Activated T-cell treated with anti-CD3 and anti-CD28 coated beads for 24 hours (primary cell): ENCODE measurements around the gene AP3S1.
"Not testable (repeated sequence)": the region's sequence is repeated elsewhere in the genome, so short reads cannot be mapped to it uniquely, and the experiment has no call there.

Experiments used
- DNase-seq: peaks from one replicate; pipeline ENCODE4 v3.0.0-alpha.2; 2020; ENCODE audit warnings: low read depth

AP3S1 gene

GRCh38 chr5:115872447-115872846 lies 30.7 kb downstream of the AP3S1 start:
- no peak for DNase-seq

DNA sequence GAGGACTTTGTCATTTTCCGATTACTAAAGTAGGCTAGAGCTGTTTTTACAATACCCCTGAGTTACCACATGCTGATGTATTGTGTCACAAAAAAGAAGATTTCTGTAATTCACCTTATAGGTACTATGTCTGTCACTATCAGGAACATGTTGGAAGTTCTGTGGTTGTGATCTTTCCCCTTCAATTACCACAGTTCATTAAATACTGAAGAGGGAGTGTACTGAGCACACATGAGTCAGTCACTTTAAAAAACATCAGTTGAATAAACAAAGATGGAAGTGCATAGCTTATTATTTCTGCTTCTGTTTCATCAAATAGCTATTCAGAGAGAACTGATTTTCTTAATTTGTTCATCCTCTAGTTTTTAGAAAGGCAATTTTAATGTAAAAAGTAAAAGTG lies 31.7 kb downstream of the AP3S1 start:
- no peak for DNase-seq

DNA sequence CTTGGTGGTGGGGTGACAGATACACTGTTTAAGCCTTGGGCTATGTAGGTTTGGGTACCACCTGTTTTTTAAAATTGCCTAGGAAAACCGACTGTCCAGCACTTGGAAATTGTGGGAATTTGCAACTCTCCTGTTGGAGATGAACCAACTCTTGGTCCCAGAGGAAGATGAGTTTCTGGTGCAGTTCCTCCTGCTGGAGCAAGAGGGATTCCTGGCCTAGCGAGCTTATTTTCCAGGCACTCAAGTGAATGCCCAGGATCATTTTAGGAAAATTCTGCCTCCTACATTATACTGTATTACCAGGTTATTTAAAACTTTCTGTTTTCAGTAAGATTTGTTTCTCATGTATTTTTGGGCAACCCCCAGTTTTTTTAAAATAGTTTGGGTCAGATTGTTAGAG lies 33.7 kb downstream of the AP3S1 start:
- DNase-seq = no peak

DNA sequence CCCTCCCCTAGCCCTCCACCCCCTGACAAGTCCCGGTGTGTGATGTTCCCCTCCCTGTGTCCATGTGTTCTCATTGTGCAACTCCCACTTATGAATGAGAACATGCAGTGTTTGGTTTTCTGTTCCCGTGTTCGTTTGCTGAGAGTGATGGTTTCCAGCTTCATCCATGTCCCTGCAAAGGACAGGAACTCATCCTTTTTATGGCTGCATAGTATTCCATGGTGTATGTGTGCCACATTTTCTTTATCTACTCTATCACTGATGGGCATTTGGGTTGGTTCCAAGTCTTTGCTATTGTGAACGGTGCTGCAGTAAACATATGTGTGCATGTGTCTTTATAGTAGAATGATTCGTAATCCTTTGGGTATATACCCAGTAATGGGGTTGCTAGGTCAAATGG lies 35.6 kb downstream of the AP3S1 start:
- DNase-seq = not testable (repeated sequence)

DNA sequence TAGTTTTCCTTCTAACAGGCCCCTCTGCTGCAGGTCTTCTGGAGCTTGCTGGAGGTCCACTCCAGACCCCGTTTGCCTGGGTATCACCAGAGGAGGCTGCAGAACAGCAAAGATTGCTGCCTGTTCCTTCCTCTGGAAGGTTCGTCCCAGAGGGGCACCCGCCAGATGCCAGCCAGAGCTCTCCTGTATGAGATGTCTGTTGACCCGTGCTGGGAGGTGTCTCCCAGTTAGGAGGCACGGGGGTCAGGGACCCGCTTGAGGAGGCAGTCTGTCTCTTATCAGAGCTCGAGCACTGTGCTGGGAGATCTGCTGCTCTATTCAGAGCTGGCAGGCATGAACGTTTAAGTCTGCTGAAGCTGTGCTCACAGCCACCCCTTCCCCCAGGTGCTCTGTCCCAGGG lies 40.7 kb downstream of the AP3S1 start:
- DNase-seq = not testable (repeated sequence)

- no peak for DNase-seq
Observed at GRCh38 chr5:115884704-115885103, 43.0 kb downstream of the AP3S1 start.

GRCh38 chr5:115885208-115885607 lies 43.5 kb downstream of the AP3S1 start:
- not testable (repeated sequence) for DNase-seq

DNA sequence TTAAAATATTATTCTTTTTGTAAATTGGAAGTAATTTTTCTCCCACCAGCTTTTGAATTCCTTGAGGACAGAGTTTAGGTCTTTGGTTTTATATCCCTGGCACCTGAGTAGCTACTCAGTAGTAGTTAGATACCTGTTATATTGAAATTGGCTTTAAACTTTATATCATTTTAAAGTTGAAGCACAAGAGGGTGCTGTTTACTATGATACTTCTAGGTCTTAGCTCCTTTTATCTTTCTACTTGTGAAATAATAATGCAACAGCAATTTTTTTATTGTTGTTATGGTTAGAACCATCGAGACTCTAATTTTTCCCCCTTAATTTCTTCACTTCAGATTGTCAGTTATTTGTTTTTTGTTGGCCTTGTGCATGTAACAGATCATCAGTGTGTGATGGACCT lies 46.3 kb downstream of the AP3S1 start:
- DNase-seq = no peak

GRCh38 chr5:115892021-115892420 lies 50.3 kb downstream of the AP3S1 start:
- DNase-seq = no peak

DNA sequence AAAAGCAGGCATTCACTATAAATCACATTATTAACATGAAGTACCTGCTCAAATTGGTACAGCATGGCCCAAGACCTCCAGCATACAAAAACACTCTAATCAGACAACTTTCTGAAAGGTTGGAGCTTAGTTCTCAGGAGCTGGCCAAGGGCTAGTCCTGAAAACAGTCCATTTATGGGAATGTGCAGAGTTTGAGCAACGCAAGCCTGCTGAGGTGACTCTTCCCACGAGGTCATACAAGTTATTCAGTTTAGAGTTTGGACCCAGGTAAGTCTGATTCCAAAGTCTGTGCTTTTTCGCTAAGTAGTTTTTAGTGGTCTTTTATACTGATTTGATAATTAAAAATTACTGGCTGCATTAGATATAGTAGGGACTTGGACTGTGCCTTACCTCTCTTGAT lies 52.6 kb downstream of the AP3S1 start:
- DNase-seq = no peak

- DNase-seq = no peak
Observed at GRCh38 chr5:115895821-115896220, 54.1 kb downstream of the AP3S1 start.

DNA sequence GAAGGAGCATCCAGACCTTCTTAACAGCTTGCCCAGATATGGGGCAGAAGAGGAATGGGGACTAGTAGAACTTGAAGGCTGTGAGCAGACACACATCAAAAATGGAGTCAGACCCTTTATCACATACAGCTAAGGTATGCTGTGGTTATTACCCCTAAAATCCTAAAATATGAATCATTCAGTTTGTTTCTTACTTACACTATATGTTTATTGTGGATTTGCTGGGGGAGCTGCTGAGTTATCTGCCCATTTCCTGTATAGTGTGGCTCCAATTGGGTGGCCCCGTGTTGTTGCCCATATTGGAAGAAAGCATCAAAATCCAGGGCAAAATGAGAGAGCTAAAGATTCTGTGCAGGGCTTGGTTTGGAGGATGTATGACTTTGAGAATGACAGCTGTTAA lies 56.9 kb downstream of the AP3S1 start:
- DNase-seq = no peak

GRCh38 chr5:115907177-115907576 lies 65.4 kb downstream of the AP3S1 start:
- no peak for DNase-seq

- DNase-seq = not testable (repeated sequence)
Observed at GRCh38 chr5:115913623-115914400, 72.1 kb downstream of the AP3S1 start.

DNA sequence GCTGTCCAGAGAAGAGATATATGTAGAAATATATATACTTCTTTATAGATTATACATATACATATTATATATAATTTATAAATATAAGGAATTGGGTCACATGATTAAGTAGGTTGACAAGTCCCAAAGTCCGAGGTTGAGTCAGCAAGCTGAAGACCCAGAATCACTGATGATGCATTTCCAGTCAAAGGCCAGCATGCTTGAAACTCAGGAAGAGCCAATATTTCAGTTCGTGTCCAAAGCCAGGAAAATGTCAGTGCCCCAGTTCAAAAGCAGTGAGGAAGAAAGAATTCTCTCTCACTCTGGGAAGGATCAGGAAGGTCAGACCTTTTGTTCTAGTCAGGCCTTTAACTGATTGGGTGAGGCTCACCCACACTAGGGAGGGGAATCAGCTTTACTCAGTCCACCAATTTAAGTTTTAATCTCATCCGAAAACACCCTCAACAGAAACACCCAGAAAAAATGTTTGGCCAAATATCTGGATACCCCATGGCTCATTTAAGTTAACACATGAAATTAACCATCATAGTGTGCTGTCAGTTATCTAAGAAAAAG lies 78.5 kb downstream of the AP3S1 start:
- no peak for DNase-seq

DNA sequence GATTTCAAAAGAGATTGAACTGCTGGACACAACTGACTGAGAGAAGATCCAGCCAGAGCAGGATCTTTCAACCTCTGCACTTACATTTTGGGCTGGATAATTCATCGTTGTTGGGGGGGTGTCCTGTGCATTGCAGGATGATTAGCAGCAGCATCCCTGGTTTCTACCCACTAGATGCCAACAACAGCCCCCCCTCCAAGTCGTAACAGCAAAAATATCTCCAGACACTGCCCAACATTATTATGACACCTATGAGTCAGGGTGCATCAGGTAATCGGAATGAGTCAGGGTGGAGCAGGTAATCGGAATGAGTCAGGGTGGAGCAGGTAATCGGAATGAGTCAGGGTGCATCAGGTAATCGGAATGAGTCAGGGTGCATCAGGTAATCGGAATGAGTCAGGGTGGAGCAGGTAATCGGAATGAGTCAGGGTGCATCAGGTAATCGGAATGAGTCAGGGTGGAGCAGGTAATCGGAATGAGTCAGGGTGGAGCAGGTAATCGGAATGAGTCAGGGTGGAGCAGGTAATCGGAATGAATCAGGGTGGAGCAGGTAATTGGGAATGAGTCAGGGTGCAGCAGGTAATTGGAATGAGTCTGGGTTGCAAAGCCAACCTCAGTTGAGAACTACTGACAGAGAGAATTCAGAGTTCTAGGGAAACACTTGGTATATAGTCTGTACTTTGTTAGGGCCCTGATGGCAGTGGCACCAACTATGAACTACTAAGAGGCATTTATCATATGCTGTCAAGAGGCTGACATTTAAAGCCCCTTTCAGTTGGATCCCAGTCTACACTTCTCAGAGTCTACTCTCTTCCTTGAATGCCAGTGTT lies 87.1 kb downstream of the AP3S1 start:
- DNase-seq = not testable (repeated sequence)

DNA sequence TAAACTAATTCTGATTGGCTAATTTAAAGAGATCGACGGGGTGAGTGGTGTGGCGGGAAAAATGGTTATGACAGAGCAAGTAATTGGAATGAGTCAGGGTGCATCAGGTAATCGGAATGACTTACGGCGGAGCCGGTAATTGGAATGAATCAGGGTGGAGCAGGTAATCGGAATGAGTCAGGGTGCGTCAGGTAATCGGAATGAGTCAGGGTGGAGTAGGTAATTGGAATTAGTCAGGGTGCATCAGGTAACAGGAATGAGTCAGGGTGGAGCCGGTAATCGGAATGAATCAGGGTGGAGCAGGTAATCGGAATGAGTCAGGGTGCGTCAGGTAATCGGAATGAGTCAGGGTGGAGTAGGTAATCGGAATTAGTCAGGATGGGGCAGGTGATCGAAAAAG lies 88.4 kb downstream of the AP3S1 start:
- not testable (repeated sequence) for DNase-seq

DNA sequence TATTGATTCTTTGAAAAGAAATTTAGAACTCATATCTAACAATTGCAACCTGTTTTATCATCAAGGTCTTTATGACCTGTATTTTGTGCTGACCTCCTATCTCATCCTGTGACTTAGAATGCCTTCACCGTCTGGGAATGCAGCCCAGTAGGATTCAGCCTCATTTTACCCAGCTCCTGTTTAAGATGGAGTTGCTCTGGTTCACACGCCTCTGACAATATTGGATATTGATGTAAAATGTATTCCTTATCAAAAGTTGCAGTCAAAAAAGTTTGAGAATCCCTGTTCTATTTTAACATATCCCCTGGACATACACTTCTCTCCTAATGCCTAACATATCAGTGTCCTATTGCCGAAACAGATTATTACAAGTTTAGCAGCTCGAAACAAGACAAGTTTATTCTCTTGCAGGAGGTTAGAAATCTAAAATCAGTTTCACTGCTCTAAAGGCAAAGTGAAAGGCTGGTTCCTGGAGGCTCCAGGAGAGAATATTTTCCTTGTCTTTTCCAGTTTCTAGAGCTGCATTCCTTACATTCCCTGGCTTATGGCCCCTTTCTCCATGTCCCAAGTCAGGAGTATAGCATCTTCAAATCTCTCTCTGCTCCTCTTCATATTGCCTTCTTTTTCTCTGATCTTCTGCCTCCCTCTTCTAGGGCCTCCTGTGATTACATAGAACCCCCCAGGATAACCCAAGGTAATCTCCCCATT lies 89.0 kb downstream of the AP3S1 start:
- DNase-seq = no peak

DNA sequence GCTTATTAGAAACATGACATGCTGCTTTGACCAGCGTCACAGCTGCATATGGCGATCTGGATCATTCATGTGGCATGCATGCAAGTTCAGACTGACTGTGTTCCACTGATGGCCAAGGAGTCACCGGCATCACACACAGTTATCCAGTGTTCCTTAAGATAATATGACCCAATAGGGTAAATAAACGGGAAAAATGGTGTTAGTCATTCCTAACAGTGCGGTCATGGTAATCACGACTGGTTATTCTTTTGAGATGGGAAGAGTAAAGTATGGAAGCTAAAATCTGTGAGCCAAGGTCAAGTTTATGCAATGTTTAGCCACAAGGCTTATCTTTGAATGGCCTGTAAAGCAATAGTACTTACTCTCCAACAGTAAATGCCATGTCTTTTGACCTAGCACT lies 91.3 kb downstream of the AP3S1 start:
- DNase-seq = no peak

DNA sequence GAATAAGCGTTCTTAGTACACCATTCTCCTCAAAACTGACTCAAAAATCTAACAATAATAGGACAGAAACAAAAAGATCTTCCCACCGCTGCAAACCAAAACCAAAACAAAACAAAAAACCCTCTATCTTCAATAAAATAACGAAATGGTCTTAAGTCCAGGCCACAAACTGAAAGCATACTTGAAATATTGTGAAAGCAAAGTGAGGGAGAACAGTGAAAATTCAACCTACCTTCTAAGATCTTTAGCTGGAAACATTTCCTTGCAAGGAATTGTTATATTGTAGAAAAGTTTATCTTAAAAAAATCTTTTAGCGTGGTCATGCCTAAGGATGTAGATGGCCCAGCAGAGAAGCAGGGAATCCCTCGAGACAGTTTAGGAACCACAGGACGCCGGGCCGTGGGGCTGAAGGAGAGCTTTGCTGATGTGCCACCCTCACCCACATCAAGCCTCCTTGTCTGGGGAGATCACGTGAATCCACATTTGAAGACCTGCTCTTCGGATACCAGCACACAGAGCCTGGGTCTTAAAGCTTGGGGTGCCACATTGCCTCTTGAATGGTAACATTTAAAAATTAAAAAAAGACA lies 92.7 kb downstream of the AP3S1 start:
- no peak for DNase-seq

- no peak for DNase-seq
Observed at GRCh38 chr5:115936031-115936430, 94.3 kb downstream of the AP3S1 start.

- DNase-seq = no peak
Observed at GRCh38 chr5:115939059-115939458, 97.3 kb downstream of the AP3S1 start.
